ENCODE data around the gene KCNE4.

Gene KCNE4

DNA sequence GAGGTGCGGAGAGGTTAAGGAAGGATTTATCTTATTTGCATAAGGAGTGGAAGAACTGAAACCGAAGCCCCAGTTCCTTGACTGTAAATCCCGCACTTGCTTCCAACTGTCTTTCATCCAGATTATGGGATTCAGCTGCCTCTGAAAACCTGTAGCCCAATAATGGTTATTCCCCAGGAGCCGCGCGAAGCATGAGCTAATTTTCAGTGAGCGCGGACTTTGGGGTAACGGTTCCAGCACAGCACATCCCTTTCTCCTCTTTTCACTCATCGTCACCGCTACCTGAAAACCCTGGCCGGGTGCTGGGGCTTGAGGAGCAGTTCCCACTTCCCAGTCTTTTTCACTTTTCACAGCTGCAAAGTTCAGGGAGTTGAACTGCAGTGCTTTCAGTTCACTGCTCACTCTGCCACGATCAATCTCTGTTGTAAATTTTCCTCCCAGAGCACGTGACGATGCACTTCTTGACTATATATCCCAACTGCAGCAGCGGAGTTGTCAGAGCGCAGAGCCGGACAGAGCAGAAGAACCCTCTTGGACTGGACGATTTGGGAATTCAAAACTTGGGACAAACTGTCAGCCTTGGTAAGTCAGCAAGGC, at the start of gene KCNE4:
TSS of gene KCNE4 (plus strand) at position 498 of the 597 bp plus-strand sequence. CDS start 641 bp downstream, outside the sequence.
- no peak for DNase-seq (ENCODE audit: low read depth in 2 of 2)

DNA sequence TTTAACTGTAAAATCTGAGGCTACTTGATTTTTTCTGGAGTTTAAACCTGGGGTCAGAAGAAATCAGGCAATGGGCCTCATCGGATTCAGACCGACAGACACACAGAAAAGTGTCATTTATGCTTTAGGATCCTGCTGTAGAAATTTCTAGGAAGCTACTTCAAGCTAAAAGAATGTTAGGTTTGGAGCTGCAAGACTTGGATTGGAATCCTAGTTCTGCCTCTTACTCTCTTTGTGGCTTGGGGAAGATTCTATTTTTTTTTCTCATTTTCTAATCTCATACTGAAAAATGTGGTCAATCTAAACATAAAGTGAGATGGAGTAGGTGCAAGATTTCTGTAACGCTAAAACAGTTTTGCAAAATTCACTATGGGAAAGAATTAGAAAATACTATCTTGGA, 48.8 kb upstream of the KCNE4 start:
- no peak for DNase-seq (ENCODE audit: low read depth in 2 of 2)

- no peak for DNase-seq (ENCODE audit: low read depth in 2 of 2)
These were observed 46.5 kb upstream of the KCNE4 start for GRCh38 chr2:223005496-223005895.

GRCh38 chr2:223007531-223007930, 44.5 kb upstream of the KCNE4 start:
- no peak for DNase-seq (ENCODE audit: low read depth in 2 of 2)

DNA sequence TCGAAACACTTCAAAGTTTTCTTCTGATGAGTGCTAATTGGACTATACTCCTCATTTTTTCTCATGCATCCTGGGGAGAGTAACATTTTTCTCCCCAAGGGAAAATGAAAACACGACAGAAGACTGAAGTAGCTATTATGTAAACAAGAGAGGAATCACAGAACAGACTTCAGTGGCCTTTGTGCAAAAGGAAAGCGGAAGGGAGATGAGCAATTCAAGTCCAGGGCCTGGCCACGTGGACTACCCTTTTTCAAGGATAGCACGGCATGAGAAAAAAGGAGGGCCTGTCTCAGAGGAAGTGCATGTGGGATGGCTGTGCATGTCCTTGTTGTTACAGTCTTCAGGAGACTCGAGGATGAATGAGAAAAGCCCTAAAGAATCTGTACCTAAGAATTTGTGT, 43.8 kb upstream of the KCNE4 start:
- no peak for DNase-seq (ENCODE audit: low read depth in 2 of 2)

DNA sequence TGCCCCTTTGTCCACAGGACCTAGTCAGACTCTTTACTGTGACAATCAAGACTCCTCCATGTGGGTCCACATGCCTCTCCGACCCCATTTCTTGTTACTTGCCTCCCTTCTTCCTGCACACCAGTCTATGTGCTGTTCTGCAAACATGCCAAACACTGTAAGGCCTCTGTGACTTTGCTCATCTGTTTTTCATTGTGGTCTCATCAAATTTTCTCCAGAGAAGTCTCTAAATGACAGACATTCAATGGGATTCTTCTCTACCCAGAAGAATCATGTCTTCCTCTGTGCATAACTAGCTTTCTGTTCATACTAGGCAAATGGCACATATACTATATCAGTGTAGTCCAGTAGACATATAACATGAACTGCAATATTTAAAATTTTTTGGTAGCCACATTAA, 43.0 kb upstream of the KCNE4 start:
- no peak for DNase-seq (ENCODE audit: low read depth in 2 of 2)

DNA sequence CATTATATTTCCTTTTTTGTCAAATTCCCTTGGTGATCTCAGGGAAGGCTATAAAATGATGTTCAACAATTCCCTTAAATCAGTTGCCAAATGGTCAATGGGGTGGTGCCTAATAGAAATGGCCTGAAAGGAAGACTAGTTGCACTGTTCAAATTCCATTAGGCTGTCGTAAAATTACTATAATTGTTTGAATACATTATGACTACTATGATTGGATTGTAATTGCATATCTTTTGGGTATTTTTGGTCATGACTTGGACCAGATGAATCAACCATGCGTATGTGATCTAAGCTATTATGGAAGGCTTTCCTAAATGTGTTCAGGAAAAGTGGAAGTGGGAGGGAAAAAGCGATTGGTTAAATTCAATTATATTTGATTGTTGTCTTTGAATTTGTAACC, 41.3 kb upstream of the KCNE4 start:
- DNase-seq (ENCODE audit: low read depth in 2 of 2), result no peak

DNA sequence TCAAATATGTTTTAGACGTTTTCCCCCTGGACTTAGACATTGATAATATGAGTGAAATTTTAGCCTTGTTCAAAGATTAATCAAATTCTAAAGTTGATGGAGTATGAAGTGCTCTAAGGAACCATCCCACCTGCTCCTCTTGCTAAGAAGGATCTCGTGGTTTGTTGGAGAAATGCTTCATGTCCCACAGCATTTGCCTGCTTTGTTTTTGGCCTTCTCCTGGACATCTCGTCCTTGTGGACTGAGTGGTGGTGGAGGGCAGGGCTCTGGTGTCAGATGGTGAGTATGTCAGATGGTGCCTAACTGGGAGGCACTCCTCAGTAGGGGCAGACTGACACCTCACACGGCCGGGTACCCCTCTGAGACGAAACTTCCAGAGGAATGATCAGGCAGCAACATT, 39.7 kb upstream of the KCNE4 start:
- no peak for DNase-seq (ENCODE audit: low read depth in 2 of 2)

DNA sequence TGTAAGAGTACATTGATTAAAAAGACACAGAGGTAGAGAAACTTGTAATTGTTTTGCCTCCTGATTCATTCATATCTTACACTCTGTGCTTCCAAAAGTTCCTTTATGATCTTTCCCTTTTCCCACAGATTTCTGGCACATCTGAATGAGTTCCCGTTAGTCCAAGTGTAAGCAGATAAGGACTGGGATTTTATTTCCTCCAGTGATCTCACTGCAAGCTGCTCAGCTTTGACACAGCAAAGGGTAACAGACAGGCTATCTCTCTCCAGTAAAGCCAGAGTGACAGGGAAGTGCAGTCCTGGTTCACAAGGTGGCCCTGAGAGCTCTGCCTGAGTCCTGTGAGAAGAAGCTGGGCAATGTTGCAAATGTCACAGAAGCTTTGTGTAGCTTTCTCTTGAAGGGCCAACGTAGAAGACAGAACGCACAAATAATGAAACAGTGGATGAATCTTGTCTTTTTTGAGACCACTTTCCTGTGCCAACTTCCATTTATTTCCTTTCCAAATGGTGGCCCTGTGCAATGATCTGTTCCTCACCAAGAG, 32.5 kb upstream of the KCNE4 start:
- no peak for DNase-seq (ENCODE audit: low read depth in 2 of 2)

DNA sequence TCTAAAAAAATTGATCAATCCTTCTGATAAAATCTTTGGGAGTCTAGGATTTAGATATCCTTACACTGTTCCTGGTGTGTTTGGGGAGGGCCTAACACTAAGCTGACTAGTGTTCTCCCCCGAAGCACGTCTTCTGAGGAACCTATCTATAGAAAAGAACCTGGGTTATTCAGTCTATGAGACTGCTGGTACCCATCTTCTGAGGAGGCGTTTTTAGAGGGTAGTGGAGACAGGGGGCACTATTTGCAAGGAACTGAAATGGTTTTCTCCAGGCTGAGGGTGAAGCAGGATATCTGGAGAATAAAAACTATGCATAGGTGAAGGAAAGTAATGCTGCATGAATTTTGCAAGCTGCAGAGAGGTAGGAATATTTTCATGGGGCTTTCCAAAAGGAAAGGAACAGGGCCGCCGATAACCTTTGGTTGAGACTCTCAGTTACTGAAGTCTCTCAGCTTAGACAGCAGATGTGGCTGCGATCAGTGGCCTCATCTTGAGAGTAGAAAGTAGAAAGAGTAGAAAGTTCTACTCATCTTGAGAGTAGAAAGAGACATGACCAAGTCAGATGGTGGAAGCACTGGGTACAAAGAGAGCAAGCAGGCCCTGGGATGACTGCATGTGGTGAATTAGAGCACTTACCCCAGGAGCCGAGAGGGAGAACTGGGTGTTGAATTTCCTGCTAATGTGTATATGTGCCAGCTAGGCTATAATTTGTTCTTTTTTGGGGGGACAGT, 31.8 kb upstream of the KCNE4 start:
- DNase-seq (ENCODE audit: low read depth in 2 of 2), result no peak

- DNase-seq (ENCODE audit: low read depth in 2 of 2), result no peak
These were observed 30.9 kb upstream of the KCNE4 start for GRCh38 chr2:223020971-223021675.

DNA sequence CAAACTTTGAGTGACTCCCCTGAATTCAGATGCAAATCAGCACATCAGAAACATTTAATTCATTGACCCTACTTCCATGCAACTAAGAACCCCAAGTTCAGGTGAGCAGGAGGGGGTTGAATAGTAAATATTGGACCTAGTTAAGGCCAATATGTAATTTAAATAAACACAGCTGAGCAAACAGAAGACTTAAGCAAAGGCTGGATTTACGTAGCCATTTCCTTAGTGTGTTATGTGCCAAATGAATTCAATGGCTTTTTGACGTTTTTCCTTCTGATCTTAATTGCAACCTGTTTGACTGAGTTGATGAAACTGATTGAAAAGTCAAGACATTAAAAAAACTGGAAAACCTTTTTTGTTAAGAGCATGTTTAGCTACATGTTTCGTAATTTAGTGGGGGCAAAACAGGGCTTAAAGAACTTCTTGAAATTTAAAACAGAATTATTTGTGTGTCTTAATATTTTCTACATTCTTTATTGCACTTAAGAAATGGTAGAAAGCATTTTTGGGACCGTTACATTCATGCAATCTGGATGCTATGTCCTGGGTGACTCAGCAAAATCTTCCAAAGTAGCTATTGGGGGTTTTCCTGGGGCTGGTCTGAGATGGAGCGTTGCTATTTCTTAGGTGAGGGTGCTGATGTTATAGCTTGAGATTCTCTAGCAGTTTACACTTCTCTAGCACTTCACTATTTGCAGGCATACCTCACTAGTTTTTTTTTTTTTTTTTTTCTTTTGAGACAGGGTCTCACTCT, 25.5 kb upstream of the KCNE4 start:
- DNase-seq (ENCODE audit: low read depth in 2 of 2), result no peak

DNA sequence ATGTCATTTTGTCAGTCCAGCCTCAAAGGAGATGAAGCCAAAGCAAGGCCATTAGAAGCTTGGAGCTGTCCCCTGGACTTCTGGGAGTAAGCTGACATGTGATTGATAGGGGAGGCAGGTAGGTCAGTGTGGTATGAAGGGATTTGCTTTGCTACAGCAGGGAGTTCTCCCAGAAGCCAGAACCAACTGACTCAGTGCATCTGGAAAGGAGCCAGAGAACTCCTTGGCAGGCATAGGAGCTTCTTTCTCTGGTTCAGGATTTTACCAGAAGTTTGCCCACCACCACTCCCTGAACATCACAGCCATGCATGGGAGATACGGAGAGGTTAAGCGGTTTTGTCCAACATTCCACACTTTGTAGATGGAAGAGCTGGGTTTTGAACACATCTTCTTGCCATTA, 24.5 kb upstream of the KCNE4 start:
- DNase-seq (ENCODE audit: low read depth in 2 of 2), result no peak

DNA sequence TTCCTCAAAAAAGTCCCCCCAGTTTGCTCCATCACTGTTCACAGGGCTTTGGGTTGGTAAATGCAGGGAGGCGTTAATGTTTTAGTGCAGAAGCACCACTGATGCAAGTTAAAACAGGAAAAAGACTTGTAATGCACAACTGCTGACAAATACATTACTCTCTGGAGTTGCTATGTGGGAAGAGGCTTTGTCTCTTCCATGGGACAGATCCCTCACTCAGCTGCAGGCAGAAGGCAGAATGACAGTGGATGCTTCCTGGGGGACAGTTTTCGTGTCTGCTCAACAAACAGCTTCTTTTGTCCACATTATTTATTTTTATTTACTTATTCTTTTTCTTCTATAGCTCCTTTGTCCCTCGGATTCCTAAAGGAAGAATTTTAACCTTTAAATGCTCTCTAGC, 22.7 kb upstream of the KCNE4 start:
- no peak for DNase-seq (ENCODE audit: low read depth in 2 of 2)

DNA sequence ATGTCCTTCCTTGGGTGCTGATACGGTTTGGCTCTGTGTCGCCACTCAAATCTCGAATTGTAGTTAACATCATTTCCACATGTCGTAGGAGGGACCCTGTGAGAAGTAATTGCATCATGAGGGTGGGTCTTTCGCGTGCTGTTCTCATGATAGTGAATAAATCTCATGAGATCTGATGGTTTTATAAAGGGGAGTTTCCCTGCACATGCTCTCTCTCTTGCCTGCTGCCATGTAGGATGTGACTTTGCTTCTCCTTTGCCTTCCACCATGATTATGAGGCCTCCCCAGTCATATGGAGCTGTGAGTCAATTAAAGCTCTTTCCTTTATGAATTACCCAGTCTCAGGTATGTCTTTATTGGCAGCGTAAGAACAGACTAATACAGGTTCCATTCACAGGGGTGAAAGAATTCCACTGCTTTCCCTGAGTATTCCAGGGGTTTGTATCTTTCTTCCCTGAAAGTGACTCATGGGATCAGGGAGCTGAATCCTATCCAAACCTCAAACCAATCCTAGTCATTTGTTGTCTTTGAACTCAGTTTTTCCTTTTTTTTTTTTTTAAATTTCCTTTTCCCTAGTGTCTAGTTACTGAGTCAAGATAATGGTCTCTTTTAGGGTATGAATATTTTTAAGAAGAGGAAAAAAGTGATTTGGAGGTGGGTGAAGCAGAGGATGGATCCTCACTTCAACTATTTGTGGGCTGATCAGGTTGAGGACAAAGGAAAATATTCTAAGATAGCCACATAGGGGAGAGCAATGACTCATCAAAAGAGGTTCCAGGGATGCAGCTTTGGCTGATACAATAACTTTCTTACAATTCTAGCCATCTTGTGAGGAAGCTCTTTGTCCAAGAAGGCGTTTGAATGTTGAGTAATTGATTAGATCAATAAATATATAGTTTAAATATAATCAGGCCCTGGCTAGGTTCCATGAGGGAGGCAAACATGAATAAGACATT, 19.5 kb upstream of the KCNE4 start:
- no peak for DNase-seq (ENCODE audit: low read depth in 2 of 2)

GRCh38 chr2:223034221-223034975, 17.6 kb upstream of the KCNE4 start:
- DNase-seq (ENCODE audit: low read depth in 2 of 2), result no peak

DNA sequence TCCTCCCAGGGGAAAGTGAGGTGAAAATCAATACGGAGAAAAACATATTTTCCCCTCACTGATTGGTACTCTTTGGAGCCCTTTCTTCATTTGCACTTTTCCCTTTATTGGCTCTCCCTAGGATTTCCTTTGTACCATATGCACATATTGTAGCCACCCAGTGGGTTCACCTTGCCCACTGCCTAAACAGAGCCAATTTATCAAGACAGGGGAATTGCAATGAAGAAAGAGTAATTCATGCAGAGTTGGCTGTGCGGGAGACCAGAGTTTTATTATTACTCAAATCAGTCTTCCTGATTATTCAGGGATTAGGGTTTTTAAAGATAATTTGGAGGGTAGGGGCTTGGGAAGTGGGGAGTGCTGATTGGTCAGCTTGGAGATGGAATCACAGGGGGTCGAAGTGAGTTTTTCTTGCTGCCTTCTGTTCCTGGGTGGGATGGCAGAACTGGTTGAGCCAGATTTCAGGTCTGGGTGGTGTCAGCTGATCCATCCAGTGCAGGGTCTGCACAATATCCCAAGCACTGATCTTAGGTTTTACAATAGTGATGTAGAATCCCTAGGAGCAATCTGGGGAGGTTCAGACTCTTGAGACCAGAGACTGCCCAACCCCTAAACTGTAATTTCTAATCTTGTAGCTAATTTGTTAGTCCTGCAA, 15.1 kb upstream of the KCNE4 start:
- no peak for DNase-seq (ENCODE audit: low read depth in 2 of 2)

GRCh38 chr2:223037445-223037800, 14.6 kb upstream of the KCNE4 start:
- no peak for DNase-seq (ENCODE audit: low read depth in 2 of 2)

DNA sequence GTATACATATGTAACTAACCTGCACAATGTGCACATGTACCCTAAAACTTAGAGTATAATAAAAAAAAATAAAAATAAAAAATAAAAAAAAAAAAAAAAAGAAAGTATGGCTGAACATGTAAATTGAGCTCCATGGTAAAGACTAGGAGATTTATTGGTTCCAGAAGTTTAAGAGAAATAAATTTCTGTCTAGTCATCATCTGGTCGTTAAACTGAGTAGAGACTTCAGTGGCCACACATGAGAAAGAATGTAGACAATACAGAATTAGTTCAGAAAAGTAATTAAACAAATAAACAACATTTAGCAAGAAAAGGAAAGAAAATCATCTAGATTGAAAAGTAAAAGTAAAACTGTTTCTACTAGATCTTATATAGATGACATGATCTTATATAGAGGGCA, 12.4 kb upstream of the KCNE4 start:
- DNase-seq (ENCODE audit: low read depth in 2 of 2), result no peak

DNA sequence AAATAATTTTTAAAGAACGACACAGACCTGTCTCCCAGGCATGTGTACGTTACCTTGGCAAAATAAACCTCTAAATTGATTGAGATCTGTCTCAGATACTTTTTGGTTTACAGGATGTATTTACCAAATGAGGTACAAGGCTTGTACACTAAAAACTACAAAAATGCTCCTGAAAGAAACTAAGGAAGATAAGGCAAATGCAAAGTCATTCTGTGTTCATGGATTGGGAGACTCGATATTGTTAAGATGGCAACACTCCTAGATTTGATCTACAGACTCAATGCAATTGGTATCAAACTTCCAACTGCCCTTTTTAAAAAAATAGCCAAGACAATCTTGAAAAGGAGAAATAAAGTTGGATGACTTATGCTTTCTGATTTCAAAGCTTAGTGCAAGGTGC, 11.5 kb upstream of the KCNE4 start:
- no peak for DNase-seq (ENCODE audit: low read depth in 2 of 2)
